LNCaP clone FGC (cell line): Measurements from ENCODE around the gene NFIA.

Experiments
- DNase-seq: peaks from one replicate; pipeline ENCODE4 v3.0.0-alpha.2; 2011; ENCODE audit warnings: low read depth
- H3K4me3 ChIP-seq: 2 replicates; pipeline ENCODE4 v1.5.1; 2011; ENCODE audit warnings: mild to moderate bottlenecking, low read depth, low read length, control low read depth
- CTCF ChIP-seq: IDR thresholded peaks from 2 replicates; pipeline ENCODE4 v1.5.1; 2012; ENCODE audit warnings: mild to moderate bottlenecking; ENCODE audit not compliant: control insufficient read depth, insufficient read depth; ENCODE audit errors: extremely low read depth

Gene NFIA

GRCh38 chr1:61163355-61163754 is 81.0 kb downstream of the NFIA start:
- H3K4me3 ChIP-seq = no peak overlapping the region
- no peak for TF ChIP-seq CTCF
- DNase-seq = no peak

- no peak overlapping the region for H3K4me3 ChIP-seq
- no peak for DNase-seq
- TF ChIP-seq CTCF = no peak
These were observed 83.0 kb downstream of the NFIA start for GRCh38 chr1:61165402-61165801.

GRCh38 chr1:61167309-61167708 is 84.9 kb downstream of the NFIA start:
- no peak for TF ChIP-seq CTCF
- H3K4me3 ChIP-seq = no peak overlapping the region
- DNase-seq = no peak

- no peak for DNase-seq
- no peak for TF ChIP-seq CTCF
- H3K4me3 ChIP-seq = no peak overlapping the region
These were observed 86.7 kb downstream of the NFIA start for GRCh38 chr1:61169045-61169444.

- no peak overlapping the region for H3K4me3 ChIP-seq
- no peak for TF ChIP-seq CTCF
- DNase-seq = no peak
These were observed 87.3 kb downstream of the NFIA start for GRCh38 chr1:61169634-61170033.

GRCh38 chr1:61170328-61171238 is 88.2 kb downstream of the NFIA start:
- no peak for DNase-seq
- H3K4me3 ChIP-seq = no peak overlapping the region
- no peak for TF ChIP-seq CTCF

GRCh38 chr1:61171346-61171745 is 89.0 kb downstream of the NFIA start:
- TF ChIP-seq CTCF = no peak
- DNase-seq = no peak
- H3K4me3 ChIP-seq = no peak overlapping the region
